ENCODE data around the gene UBXN1.

GRCh38 chr11:62678433-62678769 lies 472 bp downstream of the UBXN1 start:
- TF ChIP-seq, protein P1, sequence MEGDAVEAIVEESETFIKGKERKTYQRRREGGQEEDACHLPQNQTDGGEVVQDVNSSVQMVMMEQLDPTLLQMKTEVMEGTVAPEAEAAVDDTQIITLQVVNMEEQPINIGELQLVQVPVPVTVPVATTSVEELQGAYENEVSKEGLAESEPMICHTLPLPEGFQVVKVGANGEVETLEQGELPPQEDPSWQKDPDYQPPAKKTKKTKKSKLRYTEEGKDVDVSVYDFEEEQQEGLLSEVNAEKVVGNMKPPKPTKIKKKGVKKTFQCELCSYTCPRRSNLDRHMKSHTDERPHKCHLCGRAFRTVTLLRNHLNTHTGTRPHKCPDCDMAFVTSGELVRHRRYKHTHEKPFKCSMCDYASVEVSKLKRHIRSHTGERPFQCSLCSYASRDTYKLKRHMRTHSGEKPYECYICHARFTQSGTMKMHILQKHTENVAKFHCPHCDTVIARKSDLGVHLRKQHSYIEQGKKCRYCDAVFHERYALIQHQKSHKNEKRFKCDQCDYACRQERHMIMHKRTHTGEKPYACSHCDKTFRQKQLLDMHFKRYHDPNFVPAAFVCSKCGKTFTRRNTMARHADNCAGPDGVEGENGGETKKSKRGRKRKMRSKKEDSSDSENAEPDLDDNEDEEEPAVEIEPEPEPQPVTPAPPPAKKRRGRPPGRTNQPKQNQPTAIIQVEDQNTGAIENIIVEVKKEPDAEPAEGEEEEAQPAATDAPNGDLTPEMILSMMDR (IDR thresholded peaks at IDR 0.05) = no peak
- TF ChIP-seq POLR2A (IDR thresholded peaks at IDR 0.05) = no peak

All from thyroid gland (tissue), 4 donors.